Parathyroid adenoma (tissue), 2 donors: Measurements from ENCODE around the gene SKOR1.
A peak's percentile ranks its signal among the peaks of the same experiment; 100 is the strongest.

Source experiments
- H2AFZ ChIP-seq: fragments of 300-600 bp; sonication (generic); one replicate; pipeline ENCODE4 v1.7.0; 2017; ENCODE audit warnings: antibody characterized with exemption, mild to moderate bottlenecking
- H3K27ac ChIP-seq: fragments of 300-600 bp; sonication (generic); one replicate; pipeline ENCODE4 v1.7.0; 2017
- H3K27me3 ChIP-seq: fragments of 300-600 bp; sonication (generic); one replicate; pipeline ENCODE4 v1.7.0; 2017; ENCODE audit warnings: low read length; ENCODE audit not compliant: control insufficient read depth, insufficient read depth
- H3K36me3 ChIP-seq: fragments of 300-600 bp; sonication (generic); one replicate; pipeline ENCODE4 v1.7.0; 2017; ENCODE audit warnings: low read length; ENCODE audit not compliant: control insufficient read depth, insufficient read depth
- H3K4me1 ChIP-seq: fragments of 300-600 bp; sonication (generic); one replicate; pipeline ENCODE4 v1.7.0; 2017; ENCODE audit warnings: control low read depth
- H3K4me2 ChIP-seq: fragments of 300-600 bp; sonication (generic); one replicate; pipeline ENCODE4 v1.7.0; 2017; ENCODE audit warnings: low read length
- H3K4me3 ChIP-seq: fragments of 300-600 bp; sonication (generic); one replicate; pipeline ENCODE4 v1.7.0; 2017; ENCODE audit warnings: low read depth, low read length
- H3K79me2 ChIP-seq: fragments of 300-600 bp; sonication (generic); one replicate; pipeline ENCODE4 v1.7.0; 2017; ENCODE audit warnings: control low read depth
- H3K9ac ChIP-seq: fragments of 300-600 bp; sonication (generic); one replicate; pipeline ENCODE4 v1.7.0; 2017; ENCODE audit warnings: mild to moderate bottlenecking
- H3K9me3 ChIP-seq: fragments of 300-600 bp; sonication (generic); one replicate; pipeline ENCODE4 v1.7.0; 2017; ENCODE audit warnings: low read length; ENCODE audit not compliant: control insufficient read depth
- CTCF ChIP-seq: fragments of 300-600 bp; sonication (generic); IDR thresholded peaks from one replicate; pipeline ENCODE4 v1.7.0; 2017; ENCODE audit warnings: antibody characterized with exemption, mild to moderate bottlenecking
- donor health status: primary hyperparathyroidism.

Gene SKOR1

GRCh38 chr15:67840749-67841512, 15.6 kb downstream of the SKOR1 start:
- Histone ChIP-seq H2AFZ (peak overlapping the region; percentile 95), H3K36me3 (no peaks in the 10 kb centered on the region), H3K9ac (no peak overlapping the region), H3K9me3 (no peaks in the 10 kb centered on the region), H3K4me3 (peak overlapping the region; percentile 97), H3K4me1 (peaks cover 3% of the 10 kb centered on the region), H3K27ac (peak overlapping the region; percentile 95), H3K27me3 (no peaks in the 10 kb centered on the region), H3K4me2 (peak overlapping the region; percentile 89), H3K79me2 (no peaks in the 10 kb centered on the region)
- no peak for TF ChIP-seq CTCF

- Histone ChIP-seq H3K9me3 (no peaks in the 10 kb centered on the region), H3K79me2 (no peaks in the 10 kb centered on the region), H3K4me3 (peak overlapping the region; percentile 97), H3K4me1 (peaks cover 3% of the 10 kb centered on the region), H3K9ac (no peak overlapping the region), H3K4me2 (peak overlapping the region; percentile 89), H3K36me3 (no peaks in the 10 kb centered on the region), H3K27me3 (no peaks in the 10 kb centered on the region), H2AFZ (peak overlapping the region; percentile 95), H3K27ac (peak overlapping the region; percentile 95)
- TF ChIP-seq CTCF: no peak
Measured at GRCh38 chr15:67841513-67841762, 16.1 kb downstream of the SKOR1 start.

GRCh38 chr15:67843092-67843501, 17.8 kb downstream of the SKOR1 start:
- no peak overlapping the region for H3K9ac ChIP-seq
- no peaks in the 10 kb centered on the region for H3K36me3 ChIP-seq
- no peaks in the 10 kb centered on the region for H3K9me3 ChIP-seq
- no peaks in the 10 kb centered on the region for H3K27me3 ChIP-seq
- no peak overlapping the region for H3K27ac ChIP-seq
- no peak overlapping the region for H3K4me2 ChIP-seq
- peaks cover 3% of the 10 kb centered on the region for H3K4me1 ChIP-seq
- H2AFZ ChIP-seq: no peak overlapping the region
- no peak for TF ChIP-seq CTCF
- H3K79me2 ChIP-seq: no peaks in the 10 kb centered on the region
- H3K4me3 ChIP-seq: no peak overlapping the region

GRCh38 chr15:67843571-67844387, 18.5 kb downstream of the SKOR1 start:
- Histone ChIP-seq H3K9ac (no peak overlapping the region), H3K27me3 (no peaks in the 10 kb centered on the region), H3K4me3 (no peak overlapping the region), H2AFZ (peak overlapping the region; percentile 17), H3K36me3 (no peaks in the 10 kb centered on the region), H3K4me2 (no peak overlapping the region), H3K9me3 (no peaks in the 10 kb centered on the region), H3K79me2 (no peaks in the 10 kb centered on the region), H3K4me1 (no peaks in the 10 kb centered on the region), H3K27ac (no peak overlapping the region)
- TF ChIP-seq CTCF: no peak
